Activated CD4-positive, alpha-beta memory T cell treated with anti-CD3 and anti-CD28 coated beads, Interleukin-2, amount 10 ng/mL, durations not matched to agents 7 days and 5 days (primary cell): ENCODE results near the gene SYNM. TPM values are rescaled to one million over a fixed set of nuclear protein-coding genes. Genes with fewer than 3 reads are reported as not detected.

Experiments
- CTCF ChIA-PET: fragments of 350-600 bp; sonication (Branson Sonifier 250); formaldehyde crosslinking; loops from one replicate; lab custom pipeline; 2021; ENCODE audit warnings: antibody characterized with exemption, inconsistent platforms; lab: Charles Lee
- POLR2A ChIA-PET: fragments of 350-600 bp; sonication (Branson Sonifier 250); formaldehyde crosslinking; loops from one replicate; lab custom pipeline; 2021; ENCODE audit warnings: antibody characterized with exemption; lab: Charles Lee
- DNase-seq: peaks from one replicate; pipeline ENCODE4 v3.0.0-alpha.2; 2020
- H3K27ac Mint-ChIP-seq: one replicate; pipeline ENCODE4 v1.8.0; 2021; ENCODE audit warnings: mild to moderate bottlenecking, mixed read lengths
- H3K27me3 Mint-ChIP-seq: one replicate; pipeline ENCODE4 v1.8.0; 2021; ENCODE audit warnings: mixed read lengths
- H3K36me3 Mint-ChIP-seq: one replicate; pipeline ENCODE4 v1.8.0; 2021; ENCODE audit warnings: low read depth, mixed read lengths
- H3K4me1 Mint-ChIP-seq: one replicate; pipeline ENCODE4 v1.8.0; 2021; ENCODE audit warnings: mixed read lengths
- H3K4me3 Mint-ChIP-seq: one replicate; pipeline ENCODE4 v1.8.0; 2021; ENCODE audit warnings: mild to moderate bottlenecking, mixed read lengths
- H3K9me3 Mint-ChIP-seq: one replicate; pipeline ENCODE4 v1.8.0; 2021; ENCODE audit warnings: mixed read lengths
- total RNA-seq, 2 experiments: library from RNA; stranded (reverse); gene quantifications; one replicate each; pipeline ENCODE4 v1.2.3, GENCODE V29; 2021

SYNM gene
- total RNA-seq, 2 experiments from 2014 or later, result 5.5 to 5.7 TPM

GRCh38 chr15:99132122-99132521 is 27.2 kb downstream of the SYNM start:
- ChIA-PET POLR2A (no interaction called here), CTCF (no interaction called here)
- no peaks in the 10 kb centered on the region for H3K27me3 Mint-ChIP-seq
- no peaks in the 10 kb centered on the region for H3K9me3 Mint-ChIP-seq
- no peaks in the 10 kb centered on the region for H3K36me3 Mint-ChIP-seq
- H3K4me3 Mint-ChIP-seq, result no peak overlapping the region
- DNase-seq, result no peak
- peaks cover 8% of the 10 kb centered on the region for H3K4me1 Mint-ChIP-seq
- H3K27ac Mint-ChIP-seq, result no peak overlapping the region

- H3K9me3 Mint-ChIP-seq, result no peaks in the 10 kb centered on the region
- POLR2A ChIA-PET, result no interaction called here
- H3K27me3 Mint-ChIP-seq, result no peaks in the 10 kb centered on the region
- CTCF ChIA-PET, result no interaction called here
- DNase-seq, result no peak
- no peak overlapping the region for H3K4me3 Mint-ChIP-seq
- no peaks in the 10 kb centered on the region for H3K36me3 Mint-ChIP-seq
- peaks cover 8% of the 10 kb centered on the region for H3K4me1 Mint-ChIP-seq
- H3K27ac Mint-ChIP-seq, result no peak overlapping the region
These were observed 27.9 kb downstream of the SYNM start for GRCh38 chr15:99132634-99133287.

GRCh38 chr15:99134317-99134821 is 29.5 kb downstream of the SYNM start:
- Mint-ChIP-seq H3K27me3 (no peaks in the 10 kb centered on the region), H3K9me3 (no peaks in the 10 kb centered on the region), H3K36me3 (no peaks in the 10 kb centered on the region), H3K27ac (no peak overlapping the region), H3K4me3 (no peak overlapping the region), H3K4me1 (peaks cover 8% of the 10 kb centered on the region)
- ChIA-PET POLR2A (interaction anchor here (0.7 kb wide), 1 partner anchor 8 kb away, joined by 3 read pairs; no protein-coding TSS in a partner anchor), CTCF (interaction anchor here (1.2 kb wide), 1 partner anchor 253 kb away, joined by 3 read pairs; no protein-coding TSS in a partner anchor)
- no peak for DNase-seq

GRCh38 chr15:99135194-99135593 is 30.3 kb downstream of the SYNM start:
- Mint-ChIP-seq H3K27me3 (no peaks in the 10 kb centered on the region), H3K9me3 (no peaks in the 10 kb centered on the region), H3K27ac (no peak overlapping the region), H3K4me3 (no peak overlapping the region), H3K36me3 (no peaks in the 10 kb centered on the region), H3K4me1 (peaks cover 8% of the 10 kb centered on the region)
- ChIA-PET POLR2A (interaction anchor here (0.7 kb wide), 1 partner anchor 9 kb away, joined by 3 read pairs; no protein-coding TSS in a partner anchor), CTCF (interaction anchor here (1.2 kb wide), 1 partner anchor 254 kb away, joined by 3 read pairs; no protein-coding TSS in a partner anchor)
- DNase-seq, result no peak

- Mint-ChIP-seq H3K4me1 (peaks cover 8% of the 10 kb centered on the region), H3K27ac (no peak overlapping the region), H3K36me3 (no peaks in the 10 kb centered on the region), H3K9me3 (no peaks in the 10 kb centered on the region), H3K27me3 (no peaks in the 10 kb centered on the region), H3K4me3 (no peak overlapping the region)
- CTCF ChIA-PET, result no interaction called here
- no peak for DNase-seq
- POLR2A ChIA-PET, result no interaction called here
These were observed 32.2 kb downstream of the SYNM start for GRCh38 chr15:99137111-99137546.

GRCh38 chr15:99137877-99138276 is 33.0 kb downstream of the SYNM start:
- no peaks in the 10 kb centered on the region for H3K27me3 Mint-ChIP-seq
- ChIA-PET POLR2A (no interaction called here), CTCF (no interaction called here)
- no peaks in the 10 kb centered on the region for H3K9me3 Mint-ChIP-seq
- H3K4me1 Mint-ChIP-seq, result peaks cover 8% of the 10 kb centered on the region
- no peak for DNase-seq
- no peak overlapping the region for H3K27ac Mint-ChIP-seq
- no peak overlapping the region for H3K4me3 Mint-ChIP-seq
- no peaks in the 10 kb centered on the region for H3K36me3 Mint-ChIP-seq

- Mint-ChIP-seq H3K4me1 (peaks cover 8% of the 10 kb centered on the region), H3K27me3 (no peaks in the 10 kb centered on the region), H3K36me3 (no peaks in the 10 kb centered on the region), H3K4me3 (no peak overlapping the region), H3K9me3 (no peaks in the 10 kb centered on the region), H3K27ac (no peak overlapping the region)
- ChIA-PET CTCF (no interaction called here), POLR2A (no interaction called here)
- no peak for DNase-seq
These were observed 33.7 kb downstream of the SYNM start for GRCh38 chr15:99138491-99138982.

- ChIA-PET CTCF (no interaction called here), POLR2A (no interaction called here)
- H3K27ac Mint-ChIP-seq, result no peak overlapping the region
- H3K4me3 Mint-ChIP-seq, result no peak overlapping the region
- peaks cover 8% of the 10 kb centered on the region for H3K4me1 Mint-ChIP-seq
- H3K36me3 Mint-ChIP-seq, result no peaks in the 10 kb centered on the region
- H3K9me3 Mint-ChIP-seq, result no peaks in the 10 kb centered on the region
- no peaks in the 10 kb centered on the region for H3K27me3 Mint-ChIP-seq
- no peak for DNase-seq
These were observed 34.4 kb downstream of the SYNM start for GRCh38 chr15:99139276-99139675.

- ChIA-PET POLR2A (no interaction called here), CTCF (no interaction called here)
- Mint-ChIP-seq H3K36me3 (no peaks in the 10 kb centered on the region), H3K9me3 (no peaks in the 10 kb centered on the region), H3K27me3 (no peaks in the 10 kb centered on the region), H3K4me1 (no peaks in the 10 kb centered on the region), H3K27ac (no peak overlapping the region), H3K4me3 (no peak overlapping the region)
- DNase-seq, result no peak
These were observed 35.7 kb downstream of the SYNM start for GRCh38 chr15:99140590-99140989.

- ChIA-PET CTCF (no interaction called here), POLR2A (no interaction called here)
- no peak for DNase-seq
- H3K27me3 Mint-ChIP-seq, result no peaks in the 10 kb centered on the region
- H3K27ac Mint-ChIP-seq, result no peak overlapping the region
- no peak overlapping the region for H3K4me3 Mint-ChIP-seq
- H3K4me1 Mint-ChIP-seq, result no peaks in the 10 kb centered on the region
- no peaks in the 10 kb centered on the region for H3K9me3 Mint-ChIP-seq
- no peaks in the 10 kb centered on the region for H3K36me3 Mint-ChIP-seq
These were observed 37.1 kb downstream of the SYNM start for GRCh38 chr15:99141943-99142342.

- DNase-seq, result no peak
- no peaks in the 10 kb centered on the region for H3K27me3 Mint-ChIP-seq
- H3K36me3 Mint-ChIP-seq, result no peaks in the 10 kb centered on the region
- no peak overlapping the region for H3K4me3 Mint-ChIP-seq
- no peak overlapping the region for H3K27ac Mint-ChIP-seq
- no peaks in the 10 kb centered on the region for H3K9me3 Mint-ChIP-seq
- POLR2A ChIA-PET, result no interaction called here
- CTCF ChIA-PET, result no interaction called here
- no peaks in the 10 kb centered on the region for H3K4me1 Mint-ChIP-seq
These were observed 37.7 kb downstream of the SYNM start for GRCh38 chr15:99142562-99142961.

- Mint-ChIP-seq H3K36me3 (no peaks in the 10 kb centered on the region), H3K9me3 (no peaks in the 10 kb centered on the region), H3K27ac (no peak overlapping the region), H3K27me3 (no peaks in the 10 kb centered on the region), H3K4me1 (no peaks in the 10 kb centered on the region), H3K4me3 (no peak overlapping the region)
- ChIA-PET POLR2A (no interaction called here), CTCF (interaction anchor here (0.7 kb wide), 1 partner anchor 43 kb away, joined by 3 read pairs; no protein-coding TSS in a partner anchor)
- no peak for DNase-seq
These were observed 38.4 kb downstream of the SYNM start for GRCh38 chr15:99143242-99143641.

- CTCF ChIA-PET, result interaction anchor here (0.7 kb wide), 1 partner anchor 43 kb away, joined by 3 read pairs; no protein-coding TSS in a partner anchor
These were observed 39.1 kb downstream of the SYNM start for GRCh38 chr15:99143655-99144610.

More at GRCh38 chr15:99143655-99144610, 39.1 kb downstream of the SYNM start:
- Mint-ChIP-seq H3K36me3 (no peaks in the 10 kb centered on the region), H3K4me3 (no peak overlapping the region), H3K9me3 (no peaks in the 10 kb centered on the region), H3K27ac (no peak overlapping the region), H3K27me3 (no peaks in the 10 kb centered on the region), H3K4me1 (no peaks in the 10 kb centered on the region)
- POLR2A ChIA-PET, result no interaction called here
- no peak for DNase-seq
